Measurements from ENCODE around the gene EEF1AKMT2. TPM values are rescaled to one million over a fixed set of nuclear protein-coding genes. Genes with fewer than 3 reads are reported as not detected.

EEF1AKMT2 gene
- 29.2 and 33.6 TPM in 2 replicates for total RNA-seq

DNA sequence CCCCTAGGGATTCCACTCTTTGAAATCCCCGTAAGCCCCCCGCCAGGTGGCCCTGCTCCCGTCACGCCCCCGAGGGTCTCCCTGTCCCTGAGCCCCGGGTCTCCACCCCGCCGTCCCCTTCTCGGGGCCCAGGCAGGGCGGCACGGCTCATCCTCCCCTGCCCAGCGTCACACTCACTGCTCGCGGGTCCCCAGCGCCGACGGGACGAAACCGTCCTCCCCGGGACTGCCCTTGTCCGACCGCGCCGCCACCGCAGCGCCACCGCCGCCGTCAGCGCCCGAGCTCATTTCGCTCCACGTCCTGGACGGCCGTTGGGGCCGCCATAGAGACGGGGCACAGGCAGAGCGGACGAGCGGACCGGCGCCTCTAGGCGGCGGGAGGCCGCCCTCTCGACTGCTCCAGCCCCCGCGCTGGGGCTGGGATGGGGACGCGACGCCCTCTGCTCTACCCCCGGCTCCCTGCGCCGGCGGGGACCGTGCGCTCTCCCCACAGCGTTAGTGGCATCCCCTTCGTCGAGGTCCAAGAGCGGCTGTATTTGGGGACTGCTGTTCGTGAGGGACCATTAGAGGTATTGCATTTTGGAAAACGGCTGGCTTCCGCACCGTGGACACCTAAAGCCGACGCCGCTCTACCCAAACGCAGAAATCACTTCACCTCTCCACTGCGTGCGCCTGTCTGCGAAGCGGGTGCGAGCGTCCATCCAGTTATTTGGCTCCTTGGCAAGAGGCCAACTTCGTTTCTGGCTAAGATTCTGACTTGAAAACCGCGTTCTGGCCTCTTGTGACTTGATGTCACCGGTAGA, at the start of gene EEF1AKMT2:
EEF1AKMT2 (minus strand) TSS at position 341 of the 802 bp plus-strand sequence; CDS start at position 287, 54 bp downstream.

DNA sequence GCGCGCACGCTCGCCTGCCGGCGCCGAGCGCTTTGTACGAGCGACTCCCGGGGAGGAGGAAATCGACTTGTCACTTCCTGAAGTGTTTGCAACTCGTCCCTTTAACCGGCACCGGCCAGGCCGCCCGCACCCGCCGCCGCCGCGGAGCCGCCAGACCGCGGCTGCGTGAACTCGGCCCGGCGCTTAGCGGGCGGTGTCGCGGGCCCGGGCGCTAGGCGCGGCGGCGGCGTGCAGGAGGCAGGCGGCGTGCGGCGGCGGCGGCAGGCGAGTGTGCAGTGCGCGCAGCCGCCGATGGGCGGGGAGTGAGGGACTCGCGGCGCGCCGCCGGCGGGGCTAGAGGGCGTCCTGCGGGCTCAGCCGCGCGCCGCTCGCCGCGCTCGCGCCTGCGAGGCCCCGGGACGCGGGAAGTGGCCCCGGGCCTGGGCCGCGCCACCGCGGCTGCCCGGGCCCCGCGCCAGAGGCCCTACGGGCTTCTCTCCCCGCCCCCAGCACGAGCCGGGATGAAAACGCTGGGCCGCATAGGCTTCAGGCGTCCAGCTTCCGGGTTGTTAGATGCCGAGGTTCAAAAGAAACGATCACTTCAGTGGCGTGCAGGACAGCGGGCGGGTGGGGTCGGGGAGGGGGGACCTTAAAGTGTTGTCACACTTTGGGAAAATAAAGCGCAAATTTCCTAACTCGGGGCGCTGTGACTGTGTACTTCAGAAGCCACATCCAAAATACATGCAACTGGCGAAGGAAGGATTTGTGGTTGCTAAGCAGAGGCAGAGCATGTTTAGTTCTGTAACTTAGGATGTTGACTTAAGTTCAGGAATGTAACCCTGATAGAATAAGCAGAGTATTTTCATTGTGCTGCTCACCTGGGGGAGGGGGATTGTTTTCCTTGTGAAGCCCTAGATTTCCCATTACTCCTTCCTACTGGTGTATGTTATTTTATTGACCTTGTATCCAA, 47.3 kb downstream of the EEF1AKMT2 start, which contains the start of gene FAM53B:
FAM53B (minus strand) TSS at position 277 of the 949 bp plus-strand sequence. CDS start 37,665 bp downstream, outside the sequence.

Small RNA genes lying within 50 kb of the gene (small RNA-seq; reads per million reads assigned to genes)
- gene RF00019: not detected

Other genes with a start within 250 kb of the EEF1AKMT2 start
- 12.4 and 14.1 TPM in 2 replicates for gene FAM53B, start 47.5 kb downstream of the EEF1AKMT2 start, total RNA-seq
- 17.9 and 20.1 TPM in 2 replicates for gene ABRAXAS2, start 9.9 kb upstream of the EEF1AKMT2 start, total RNA-seq
- 40.2 and 54.4 TPM in 2 replicates for gene ZRANB1, start 150.2 kb upstream of the EEF1AKMT2 start, total RNA-seq